NCI-H146 treated with DMSO at 0.1 percent for 48 hours (cell line): ENCODE results near the gene UBN2.

ENCODE experiments used
- DNase-seq: peaks from one replicate; lab custom pipeline; 2025; ENCODE audit not compliant: unreplicated experiment; lab: John Stamatoyannopoulos, UW

The UBN2 gene

DNA sequence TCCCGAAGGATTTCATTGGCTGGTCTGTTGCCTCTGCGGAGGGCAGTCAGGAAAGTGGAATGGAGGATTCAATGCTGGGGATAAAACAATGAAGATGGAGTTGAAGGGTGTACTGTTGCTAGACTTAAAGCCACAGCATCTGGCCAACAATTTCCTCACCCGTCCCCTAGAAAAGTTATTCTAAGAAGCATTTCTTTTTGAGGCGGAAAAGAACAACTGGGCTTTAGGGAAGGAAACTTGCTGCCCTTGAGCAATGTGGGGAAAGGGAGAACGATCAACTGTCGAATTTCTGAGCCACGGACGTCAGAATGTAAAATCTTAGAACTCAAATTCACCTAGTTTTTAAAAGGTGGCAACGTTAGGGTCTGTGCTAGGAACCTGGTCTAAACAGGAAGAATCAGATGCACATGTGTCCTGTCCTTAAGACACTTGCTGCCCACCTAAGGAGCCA is 110.8 kb downstream of the UBN2 start:
- no peak for DNase-seq

GRCh38 chr7:139345042-139345441 is 114.0 kb downstream of the UBN2 start:
- DNase-seq, result no peak

- no peak for DNase-seq
Measured at GRCh38 chr7:139351027-139351426, 120.0 kb downstream of the UBN2 start.

GRCh38 chr7:139354729-139355128 is 123.7 kb downstream of the UBN2 start:
- DNase-seq, result no peak

GRCh38 chr7:139355320-139355719 is 124.3 kb downstream of the UBN2 start:
- no peak for DNase-seq
